Measurements from ENCODE around the gene GNAO1.

Gene GNAO1

GRCh38 chr16:56316545-56316944 lies 125.3 kb downstream of the GNAO1 start:
- Histone ChIP-seq H3K27ac (replicated peaks; ENCODE audit: low read length) (no peak overlapping the region), H3K14ac (ENCODE audit: low read length) (peak overlapping the region; percentile 47), H2BK12ac (ENCODE audit: low read length) (no peak overlapping the region), H3K27me3 (ENCODE audit: control insufficient read depth in 3 of 3, insufficient read depth in 3 of 3, low read depth in 1 of 3, low read length in 3 of 3) (peaks cover 0 to 26% (median 3%) of the 10 kb centered on the region in 3 experiments), H4K91ac (ENCODE audit: low read depth, low read length, poor library complexity) (no peak overlapping the region), H2AFZ (ENCODE audit: low read length) (no peak overlapping the region), H3K9me3 (replicated peaks in 1 of 2; ENCODE audit: control insufficient read depth in 2 of 2, insufficient read depth in 1 of 2, low read depth in 1 of 2, low read length in 2 of 2) (no peaks in the 10 kb centered on the region), H3K9ac (ENCODE audit: low read depth, low read length, poor library complexity) (no peak overlapping the region), H3K4me3 (ENCODE audit: low read length in 2 of 2) (no peak overlapping the region), H3K23ac (ENCODE audit: low read depth, low read length, poor library complexity) (no peak overlapping the region), H4K8ac (ENCODE audit: low read depth, low read length) (no peak overlapping the region), H3K4me1 (ENCODE audit: control insufficient read depth in 2 of 2, insufficient read depth in 1 of 2, low read depth in 1 of 2, low read length in 2 of 2) (peaks cover 2 to 4% of the 10 kb centered on the region in 2 donors), H3K79me1 (ENCODE audit: low read depth, low read length) (no peaks in the 10 kb centered on the region), H3K18ac (ENCODE audit: low read length) (peak overlapping the region; percentile 46), H2BK15ac (ENCODE audit: low read length) (peak overlapping the region; percentile 5), H2BK5ac (ENCODE audit: low read length) (no peak overlapping the region), H3K36me3 (replicated peaks in 1 of 2; ENCODE audit: control insufficient read depth in 2 of 2, insufficient read depth in 2 of 2, low read length in 2 of 2) (no peaks in the 10 kb centered on the region), H2AK5ac (ENCODE audit: low read depth, low read length) (no peak overlapping the region), H3K4me2 (ENCODE audit: insufficient read depth, low read length, poor library complexity, severe bottlenecking) (no peak overlapping the region), H2BK120ac (ENCODE audit: low read depth, low read length) (no peak overlapping the region), H3K4ac (ENCODE audit: low read length) (no peak overlapping the region)
- no CpG with 5 or more reads among the region's 7 CpGs for WGBS, 2 donors (ENCODE audit: extremely low coverage in 2 of 2, insufficient read length in 2 of 2, insufficient replicate concordance in 1 of 2)
- no peak for DNase-seq (ENCODE audit: low spot score)

DNA sequence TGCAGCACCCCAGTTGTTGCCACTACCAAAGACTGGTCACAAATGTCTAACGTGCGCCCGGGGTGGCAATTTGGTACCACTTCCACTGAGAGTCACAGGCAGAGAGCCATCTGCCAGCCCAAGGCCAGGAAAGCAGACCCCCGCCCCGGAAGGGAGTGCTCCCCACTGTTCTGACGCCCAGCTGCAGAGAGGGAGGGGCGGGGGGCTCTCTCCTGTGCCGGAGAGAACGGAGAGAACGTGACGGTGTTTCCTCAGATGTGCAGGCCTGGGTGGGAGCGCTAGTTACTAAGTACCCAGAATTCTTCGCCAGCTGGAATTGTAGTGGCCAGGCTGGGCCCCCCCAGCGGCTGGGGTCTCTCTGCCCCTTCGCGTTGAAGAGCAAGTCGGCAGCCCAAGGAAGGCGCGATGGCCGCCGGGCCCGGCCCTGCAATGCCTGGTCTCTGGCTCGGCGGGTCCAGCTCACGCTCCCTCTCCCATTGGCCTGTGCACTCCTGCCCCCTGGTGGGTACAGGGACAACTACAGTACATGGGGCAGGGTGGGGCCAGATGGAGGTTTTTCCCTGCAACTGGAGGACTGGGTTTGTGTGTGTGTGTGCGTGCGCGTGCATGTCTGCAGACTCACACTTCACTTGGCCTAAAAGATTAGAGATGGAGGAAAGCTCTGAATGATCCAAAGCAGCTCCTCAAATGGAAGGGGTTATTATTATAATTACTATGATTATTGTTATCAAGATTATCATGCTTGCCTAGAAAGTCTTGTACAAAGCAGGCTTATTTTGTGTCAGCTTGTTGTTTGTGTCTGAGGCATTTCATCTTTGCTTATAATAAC lies 126.9 kb downstream of the GNAO1 start:
- no CpG with 5 or more reads among the region's 28 CpGs for WGBS, 2 donors (ENCODE audit: extremely low coverage in 2 of 2, insufficient read length in 2 of 2, insufficient replicate concordance in 1 of 2)
- peak overlapping the region in 1 of 2 donors; percentile 7 for H3K4me3 ChIP-seq (ENCODE audit: low read length in 2 of 2)
- peak; percentile 79 for DNase-seq (ENCODE audit: low spot score)

DNA sequence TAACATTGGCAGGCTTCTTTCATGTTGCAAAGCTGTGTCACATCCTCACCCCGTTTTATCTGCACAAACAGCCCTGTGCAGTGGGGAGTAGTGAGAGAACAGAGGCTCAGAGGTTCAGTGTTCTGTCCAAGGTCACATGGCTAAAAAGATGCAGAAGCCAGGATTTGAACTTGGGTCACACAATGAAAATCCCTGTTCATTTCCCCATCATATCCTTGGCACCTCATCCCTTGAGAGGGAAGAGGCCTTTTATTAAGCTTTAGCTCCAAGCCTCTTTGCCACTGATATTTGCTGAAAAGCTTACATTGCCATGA lies 127.5 kb downstream of the GNAO1 start:
- H3K23ac ChIP-seq (ENCODE audit: low read depth, low read length, poor library complexity) = no peak overlapping the region
- H3K79me1 ChIP-seq (ENCODE audit: low read depth, low read length) = no peaks in the 10 kb centered on the region
- no peak overlapping the region for H4K8ac ChIP-seq (ENCODE audit: low read depth, low read length)
- H2AFZ ChIP-seq (ENCODE audit: low read length) = no peak overlapping the region
- DNase-seq (ENCODE audit: low spot score) = no peak
- H4K91ac ChIP-seq (ENCODE audit: low read depth, low read length, poor library complexity) = no peak overlapping the region
- no peaks in the 10 kb centered on the region for H3K9me3 ChIP-seq (replicated peaks in 1 of 2; ENCODE audit: control insufficient read depth in 2 of 2, insufficient read depth in 1 of 2, low read depth in 1 of 2, low read length in 2 of 2)
- no peak overlapping the region for H3K27ac ChIP-seq (replicated peaks; ENCODE audit: low read length)
- WGBS, 2 donors (ENCODE audit: extremely low coverage in 2 of 2, insufficient read length in 2 of 2, insufficient replicate concordance in 1 of 2) = no CpG with 5 or more reads among the region's 1 CpG
- H2BK120ac ChIP-seq (ENCODE audit: low read depth, low read length) = no peak overlapping the region
- no peak overlapping the region for H3K4me3 ChIP-seq (ENCODE audit: low read length in 2 of 2)
- no peak overlapping the region for H3K18ac ChIP-seq (ENCODE audit: low read length)
- no peak overlapping the region for H3K4ac ChIP-seq (ENCODE audit: low read length)
- H2AK5ac ChIP-seq (ENCODE audit: low read depth, low read length) = no peak overlapping the region
- H3K4me2 ChIP-seq (ENCODE audit: insufficient read depth, low read length, poor library complexity, severe bottlenecking) = no peak overlapping the region
- H3K27me3 ChIP-seq (ENCODE audit: control insufficient read depth in 3 of 3, insufficient read depth in 3 of 3, low read depth in 1 of 3, low read length in 3 of 3) = peaks cover 0 to 26% (median 3%) of the 10 kb centered on the region in 3 experiments
- peaks cover 2 to 4% of the 10 kb centered on the region in 2 donors for H3K4me1 ChIP-seq (ENCODE audit: control insufficient read depth in 2 of 2, insufficient read depth in 1 of 2, low read depth in 1 of 2, low read length in 2 of 2)
- no peak overlapping the region for H2BK12ac ChIP-seq (ENCODE audit: low read length)
- no peak overlapping the region for H2BK15ac ChIP-seq (ENCODE audit: low read length)
- no peak overlapping the region for H3K14ac ChIP-seq (ENCODE audit: low read length)
- H3K36me3 ChIP-seq (replicated peaks in 1 of 2; ENCODE audit: control insufficient read depth in 2 of 2, insufficient read depth in 2 of 2, low read length in 2 of 2) = no peaks in the 10 kb centered on the region
- H2BK5ac ChIP-seq (ENCODE audit: low read length) = no peak overlapping the region
- no peak overlapping the region for H3K9ac ChIP-seq (ENCODE audit: low read depth, low read length, poor library complexity)

More for the DNA sequence above, 126.9 kb downstream of the GNAO1 start:
- no peak overlapping the region for H3K14ac ChIP-seq (ENCODE audit: low read length)
- no peak overlapping the region for H3K9ac ChIP-seq (ENCODE audit: low read depth, low read length, poor library complexity)
- no peaks in the 10 kb centered on the region for H3K36me3 ChIP-seq (replicated peaks in 1 of 2; ENCODE audit: control insufficient read depth in 2 of 2, insufficient read depth in 2 of 2, low read length in 2 of 2)
- peaks cover 2 to 4% of the 10 kb centered on the region in 2 donors for H3K4me1 ChIP-seq (ENCODE audit: control insufficient read depth in 2 of 2, insufficient read depth in 1 of 2, low read depth in 1 of 2, low read length in 2 of 2)
- peak overlapping the region; percentile 24 for H3K4ac ChIP-seq (ENCODE audit: low read length)
- H4K8ac ChIP-seq (ENCODE audit: low read depth, low read length) = no peak overlapping the region
- no peak overlapping the region for H3K23ac ChIP-seq (ENCODE audit: low read depth, low read length, poor library complexity)
- H3K27ac ChIP-seq (replicated peaks; ENCODE audit: low read length) = no peak overlapping the region
- no peaks in the 10 kb centered on the region for H3K79me1 ChIP-seq (ENCODE audit: low read depth, low read length)
- H2AFZ ChIP-seq (ENCODE audit: low read length) = peak overlapping the region; percentile 97
- no peak overlapping the region for H4K91ac ChIP-seq (ENCODE audit: low read depth, low read length, poor library complexity)
- no peak overlapping the region for H2BK120ac ChIP-seq (ENCODE audit: low read depth, low read length)
- no peaks in the 10 kb centered on the region for H3K9me3 ChIP-seq (replicated peaks in 1 of 2; ENCODE audit: control insufficient read depth in 2 of 2, insufficient read depth in 1 of 2, low read depth in 1 of 2, low read length in 2 of 2)
- H2BK12ac ChIP-seq (ENCODE audit: low read length) = no peak overlapping the region
- no peak overlapping the region for H2BK5ac ChIP-seq (ENCODE audit: low read length)
- no peak overlapping the region for H2AK5ac ChIP-seq (ENCODE audit: low read depth, low read length)
- H2BK15ac ChIP-seq (ENCODE audit: low read length) = peak overlapping the region; percentile 42
- peak overlapping the region; percentile 78 for H3K18ac ChIP-seq (ENCODE audit: low read length)
- peak overlapping the region; percentile 19 for H3K4me2 ChIP-seq (ENCODE audit: insufficient read depth, low read length, poor library complexity, severe bottlenecking)
- H3K27me3 ChIP-seq (ENCODE audit: control insufficient read depth in 3 of 3, insufficient read depth in 3 of 3, low read depth in 1 of 3, low read length in 3 of 3) = peaks cover 0 to 26% (median 3%) of the 10 kb centered on the region in 3 experiments

DNA sequence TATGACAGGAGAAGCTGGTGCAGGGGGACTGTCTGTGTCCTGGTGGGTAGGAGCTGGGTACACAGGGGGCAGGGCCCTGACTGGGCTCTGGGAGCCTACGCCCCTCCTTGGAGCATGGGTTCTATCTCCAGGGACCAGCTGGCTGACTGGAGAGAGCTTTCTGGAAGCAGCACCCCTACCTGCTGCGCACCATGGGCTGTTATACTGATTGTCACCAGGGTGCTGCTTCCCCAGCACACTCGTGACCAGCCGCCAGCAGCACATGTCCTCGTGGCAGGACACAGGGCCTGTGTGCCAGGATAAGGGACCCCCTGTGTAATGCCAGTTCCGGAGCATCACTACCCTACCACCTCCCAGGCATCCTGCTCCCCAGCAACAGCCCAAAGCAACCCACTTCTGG lies 128.1 kb downstream of the GNAO1 start:
- WGBS, 2 donors (ENCODE audit: extremely low coverage in 2 of 2, insufficient read length in 2 of 2, insufficient replicate concordance in 1 of 2) = no CpG with 5 or more reads among the region's 6 CpGs
- no peak overlapping the region for H3K14ac ChIP-seq (ENCODE audit: low read length)
- H3K23ac ChIP-seq (ENCODE audit: low read depth, low read length, poor library complexity) = no peak overlapping the region
- no peak overlapping the region for H3K4me2 ChIP-seq (ENCODE audit: insufficient read depth, low read length, poor library complexity, severe bottlenecking)
- peaks cover 0 to 26% (median 3%) of the 10 kb centered on the region in 3 experiments for H3K27me3 ChIP-seq (ENCODE audit: control insufficient read depth in 3 of 3, insufficient read depth in 3 of 3, low read depth in 1 of 3, low read length in 3 of 3)
- H3K4me3 ChIP-seq (ENCODE audit: low read length in 2 of 2) = no peak overlapping the region
- no peaks in the 10 kb centered on the region for H3K79me1 ChIP-seq (ENCODE audit: low read depth, low read length)
- no peak overlapping the region for H2BK15ac ChIP-seq (ENCODE audit: low read length)
- H4K91ac ChIP-seq (ENCODE audit: low read depth, low read length, poor library complexity) = no peak overlapping the region
- H2BK5ac ChIP-seq (ENCODE audit: low read length) = no peak overlapping the region
- no peak for DNase-seq (ENCODE audit: low spot score)
- H3K9me3 ChIP-seq (replicated peaks in 1 of 2; ENCODE audit: control insufficient read depth in 2 of 2, insufficient read depth in 1 of 2, low read depth in 1 of 2, low read length in 2 of 2) = no peaks in the 10 kb centered on the region
- no peaks in the 10 kb centered on the region for H3K36me3 ChIP-seq (replicated peaks in 1 of 2; ENCODE audit: control insufficient read depth in 2 of 2, insufficient read depth in 2 of 2, low read length in 2 of 2)
- peak overlapping the region; percentile 26 for H3K9ac ChIP-seq (ENCODE audit: low read depth, low read length, poor library complexity)
- peak overlapping the region; percentile 42 for H3K18ac ChIP-seq (ENCODE audit: low read length)
- H3K27ac ChIP-seq (replicated peaks; ENCODE audit: low read length) = no peak overlapping the region
- H2AFZ ChIP-seq (ENCODE audit: low read length) = no peak overlapping the region
- peaks cover 2 to 4% of the 10 kb centered on the region in 2 donors for H3K4me1 ChIP-seq (ENCODE audit: control insufficient read depth in 2 of 2, insufficient read depth in 1 of 2, low read depth in 1 of 2, low read length in 2 of 2)
- H4K8ac ChIP-seq (ENCODE audit: low read depth, low read length) = no peak overlapping the region
- H2AK5ac ChIP-seq (ENCODE audit: low read depth, low read length) = no peak overlapping the region
- no peak overlapping the region for H2BK12ac ChIP-seq (ENCODE audit: low read length)
- H3K4ac ChIP-seq (ENCODE audit: low read length) = no peak overlapping the region
- no peak overlapping the region for H2BK120ac ChIP-seq (ENCODE audit: low read depth, low read length)
